ENCODE measurements around the gene CCDC102B.

GRCh38 chr18:68818584-68818983 lies 20.7 kb downstream of the CCDC102B start:
- TF ChIP-seq CTCF (IDR thresholded peaks at IDR 0.05) (no peak), EZH2 (IDR thresholded peaks at IDR 0.05; ENCODE audit: borderline replicate concordance, insufficient read depth, low read depth, low read length, poor library complexity, severe bottlenecking) (no peak)
